Left lung (tissue), 10 donors: Measurements from ENCODE around the gene NCMAP. TPM values are rescaled to one million over a fixed set of nuclear protein-coding genes. Genes with fewer than 3 reads are reported as not detected.
"Not testable (repeated sequence)": the region's sequence is repeated elsewhere in the genome, so short reads cannot be mapped to it uniquely, and the experiment has no call there.

ENCODE experiments used
- ATAC-seq: fragments of 200-7000 bp; cut with Tn5 transposase; one replicate; pipeline ENCODE4 v1.9.1; 2020; ENCODE audit warnings: moderate library complexity
- DNase-seq, 4 donors: peaks; one replicate each; pipeline ENCODE4 v3.0.0-alpha.2; 2013 to 2020
- H3K27ac ChIP-seq, 2 donors: fragments of 200-600 bp; sonication (generic) in 1 of 2; one replicate each; pipeline versions ENCODE4 v1.5.0 to v1.8.0; 2020 to 2021
- H3K27me3 ChIP-seq, 2 donors: fragments of 200-600 bp; sonication (generic) in 1 of 2; one replicate each; pipeline versions ENCODE4 v1.5.0 to v1.8.0; 2020 to 2021
- H3K36me3 ChIP-seq, 2 donors: fragments of 200-600 bp; sonication (generic) in 1 of 2; one replicate each; pipeline versions ENCODE4 v1.5.0 to v1.8.0; 2020 to 2021
- H3K4me1 ChIP-seq, 2 donors: fragments of 200-600 bp; one replicate each; pipeline ENCODE4 v1.8.0; 2021
- H3K4me3 ChIP-seq, 2 donors: fragments of 200-600 bp; sonication (generic) in 1 of 2; one replicate each; pipeline versions ENCODE4 v1.5.0 to v1.8.0; 2020 to 2021; ENCODE audit warnings: mild to moderate bottlenecking in 1 of 2
- H3K9me3 ChIP-seq, 2 donors: fragments of 200-600 bp; sonication (generic) in 1 of 2; one replicate each; pipeline versions ENCODE4 v1.5.0 to v1.8.0; 2020 to 2021
- CTCF ChIP-seq, 2 donors: fragments of 200-600 bp; sonication (generic) in 1 of 2; IDR thresholded peaks; one replicate each; pipeline versions ENCODE4 v1.5.0 to v1.8.0; 2021; ENCODE audit warnings: antibody characterized with exemption in 2 of 2
- intact Hi-C, 2 donors: fragments of 100-400 bp; cut with DNase I; formaldehyde crosslinking; loops; one replicate each; pipeline versions ENCODE4 v1.11.2 to v1.14.2; 2022
- polyA plus RNA-seq, 6 donors: library from polyadenylated mRNA; unstranded; fragments of 120-200 nt; gene quantifications; one replicate each; pipeline ENCODE4 v1.2.1, GENCODE V29; 2013; ENCODE audit not compliant: insufficient read length in 6 of 6
- total RNA-seq, 2 donors: library from RNA; stranded (reverse); fragmentation: NEBNext Ultra II Directional; extraction: Animal tissue kit (Norgen Biotek cat#: 25700); gene quantifications; one replicate each; pipeline ENCODE4 v1.2.1, GENCODE V29; 2021
- donor health status: DM: no; HTN: yes; CAD: no.
- donor health status: DM: no; HTN: no; CAD: no.

The NCMAP gene
- total and polyA plus RNA-seq, 8 donors: 3.0 to 7.8 (median 5.4) TPM

GRCh38 chr1:24541711-24542346 lies 14.1 kb upstream of the NCMAP start:
- DNase-seq (no peak), ATAC-seq (peak; percentile 83)
- no peak overlapping the region for H3K4me3 ChIP-seq
- no peaks in the 10 kb centered on the region for H3K9me3 ChIP-seq
- no peaks in the 10 kb centered on the region for H3K27me3 ChIP-seq
- peaks cover 0 to 18% of the 10 kb centered on the region in 2 donors for H3K4me1 ChIP-seq
- H3K27ac ChIP-seq: peak overlapping the region; percentile 63 to 66
- intact Hi-C loops: no loop called here
- TF ChIP-seq CTCF (IDR thresholded peaks at IDR 0.05): peak; percentile 40 to 47
- H3K36me3 ChIP-seq: no peaks in the 10 kb centered on the region

- Histone ChIP-seq H3K9me3 (no peaks in the 10 kb centered on the region), H3K4me3 (no peak overlapping the region), H3K36me3 (no peaks in the 10 kb centered on the region), H3K4me1 (peaks cover 0 to 16% of the 10 kb centered on the region in 2 donors), H3K27ac (no peak overlapping the region), H3K27me3 (peaks cover 0 to 10% of the 10 kb centered on the region in 2 donors)
- TF ChIP-seq CTCF (IDR thresholded peaks at IDR 0.05): no peak
- intact Hi-C loops: no loop called here
- DNase-seq (no peak), ATAC-seq (no peak)
Measured at GRCh38 chr1:24544239-24544638, 11.6 kb upstream of the NCMAP start.

- ATAC-seq (no peak), DNase-seq (no peak)
- Histone ChIP-seq H3K4me3 (no peak overlapping the region), H3K9me3 (no peaks in the 10 kb centered on the region), H3K4me1 (peaks cover 0 to 10% of the 10 kb centered on the region in 2 donors), H3K27ac (no peak overlapping the region), H3K36me3 (no peaks in the 10 kb centered on the region), H3K27me3 (peaks cover 0 to 16% of the 10 kb centered on the region in 2 donors)
- intact Hi-C loops: no loop called here
- TF ChIP-seq CTCF (IDR thresholded peaks at IDR 0.05): no peak
Measured at GRCh38 chr1:24545662-24546061, 10.2 kb upstream of the NCMAP start.

GRCh38 chr1:24547195-24547594 lies 8.7 kb upstream of the NCMAP start:
- peaks cover 0 to 22% of the 10 kb centered on the region in 2 donors for H3K27me3 ChIP-seq
- TF ChIP-seq CTCF (IDR thresholded peaks at IDR 0.05): no peak
- DNase-seq: no peak
- H3K4me3 ChIP-seq: no peak overlapping the region
- H3K36me3 ChIP-seq: no peaks in the 10 kb centered on the region
- ATAC-seq: no peak
- no peak overlapping the region for H3K27ac ChIP-seq
- H3K9me3 ChIP-seq: no peaks in the 10 kb centered on the region
- intact Hi-C loops: no loop called here
- no peaks in the 10 kb centered on the region for H3K4me1 ChIP-seq

GRCh38 chr1:24548070-24548469 lies 7.8 kb upstream of the NCMAP start:
- Histone ChIP-seq H3K36me3 (no peaks in the 10 kb centered on the region), H3K27me3 (peaks cover 0 to 22% of the 10 kb centered on the region in 2 donors), H3K4me3 (no peak overlapping the region), H3K9me3 (no peaks in the 10 kb centered on the region), H3K4me1 (no peaks in the 10 kb centered on the region), H3K27ac (no peak overlapping the region)
- no peak for TF ChIP-seq CTCF (IDR thresholded peaks at IDR 0.05)
- ATAC-seq (no peak), DNase-seq (no peak)
- intact Hi-C loops: no loop called here

GRCh38 chr1:24549210-24549609 lies 6.7 kb upstream of the NCMAP start:
- H3K9me3 ChIP-seq, H3K27ac ChIP-seq, DNase-seq, H3K4me3 ChIP-seq, H3K36me3 ChIP-seq, H3K4me1 ChIP-seq, intact Hi-C loops, ATAC-seq: not testable (repeated sequence)
- peaks cover 0 to 28% of the 10 kb centered on the region in 2 donors for H3K27me3 ChIP-seq
